ENCODE data around the gene SIRPB2.

SIRPB2 gene

DNA sequence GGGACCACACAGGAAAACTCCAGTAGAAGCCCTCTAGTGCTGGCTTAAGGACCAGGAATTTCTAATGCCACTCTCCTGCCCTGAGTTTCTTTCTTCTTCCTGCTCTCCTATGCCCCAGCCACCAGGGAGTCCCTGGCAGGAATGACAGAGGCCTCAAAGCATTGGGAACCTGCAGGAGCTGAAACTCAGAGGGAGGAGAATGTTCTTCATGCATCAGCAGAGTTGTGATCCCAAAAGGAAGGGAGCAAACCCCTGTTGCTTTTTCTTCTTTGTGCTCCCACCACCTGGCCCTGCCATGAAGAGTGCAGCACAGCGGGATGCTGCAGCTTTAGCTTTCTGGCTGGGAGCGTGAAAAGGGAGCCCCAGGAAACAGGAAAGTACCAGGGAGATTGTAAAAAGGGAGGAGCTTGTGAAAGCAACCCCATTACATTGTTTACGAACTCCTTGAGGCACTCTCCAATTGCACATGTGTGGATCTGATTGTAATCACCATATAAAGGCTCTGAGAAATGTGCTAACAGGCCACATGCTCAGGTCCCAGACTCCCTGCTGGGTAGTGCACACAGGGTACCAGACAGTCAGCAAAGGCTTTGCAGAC is 63.7 kb downstream of the SIRPB2 start:
- no peak for TF ChIP-seq POLR2AphosphoS5 (IDR thresholded peaks at IDR 0.05; ENCODE audit: low read depth, low read length)
- TF ChIP-seq SIN3A (IDR thresholded peaks at IDR 0.05; ENCODE audit: borderline replicate concordance, insufficient read depth, low read length): no peak
- no peak for TF ChIP-seq REST (IDR thresholded peaks at IDR 0.05; ENCODE audit: insufficient read depth in 1 of 2, low read depth in 2 of 2, low read length in 2 of 2)
- no peak for TF ChIP-seq TAF1 (IDR thresholded peaks at IDR 0.05; ENCODE audit: borderline replicate concordance, insufficient read depth, low read length)
- TF ChIP-seq FOXP2 (optimal IDR thresholded peaks at IDR 0.05; ENCODE audit: borderline replicate concordance, extremely low read depth, extremely low read length, insufficient read depth): no peak

GRCh38 chr20:1426231-1426849 is 64.9 kb downstream of the SIRPB2 start:
- TF ChIP-seq POLR2AphosphoS5 (IDR thresholded peaks at IDR 0.05; ENCODE audit: low read depth, low read length) (no peak), REST (IDR thresholded peaks at IDR 0.05; ENCODE audit: insufficient read depth in 1 of 2, low read depth in 2 of 2, low read length in 2 of 2) (no peak), TAF1 (IDR thresholded peaks at IDR 0.05; ENCODE audit: borderline replicate concordance, insufficient read depth, low read length) (no peak), SIN3A (IDR thresholded peaks at IDR 0.05; ENCODE audit: borderline replicate concordance, insufficient read depth, low read length) (no peak), FOXP2 (optimal IDR thresholded peaks at IDR 0.05; ENCODE audit: borderline replicate concordance, extremely low read depth, extremely low read length, insufficient read depth) (no peak)

Data from PFSK-1 (cell line).